K562 (cell line): ENCODE measurements around the gene POLR2H. TPM values are rescaled to one million over a fixed set of nuclear protein-coding genes. Genes with fewer than 3 reads are reported as not detected.

ENCODE experiments used
- ARID1B ChIP-seq: fragments of 450-650 bp; IDR thresholded peaks from 2 replicates; pipeline ENCODE4 v1.6.1; 2016; ENCODE audit warnings: antibody characterized with exemption, mild to moderate bottlenecking, inconsistent platforms
- CHAMP1 ChIP-seq: fragments of 450-650 bp; IDR thresholded peaks from 2 replicates; pipeline ENCODE4 v1.6.1; 2016; ENCODE audit warnings: mild to moderate bottlenecking
- EWSR1 ChIP-seq: fragments of 450-650 bp; IDR thresholded peaks from 2 replicates; pipeline ENCODE4 v1.6.1; 2018; ENCODE audit warnings: borderline replicate concordance, mild to moderate bottlenecking, low read depth, moderate library complexity; ENCODE audit not compliant: partially characterized antibody
- KLF13 ChIP-seq: fragments of 450-650 bp; IDR thresholded peaks from 2 replicates; pipeline ENCODE4 v1.6.1; 2016; ENCODE audit warnings: missing genetic modification characterization, low read depth, mild to moderate bottlenecking, missing compliant biosample characterization, moderate library complexity, borderline replicate concordance
- NELFE ChIP-seq: IDR thresholded peaks from 2 replicates; pipeline ENCODE4 v1.6.1; 2011; ENCODE audit warnings: mild to moderate bottlenecking; ENCODE audit not compliant: insufficient read depth, insufficient read length
- PML ChIP-seq: IDR thresholded peaks from 2 replicates; pipeline ENCODE4 v1.6.1; 2012; ENCODE audit warnings: low read length, inconsistent platforms
- TAF9B ChIP-seq: fragments of 450-650 bp; IDR thresholded peaks from 2 replicates; pipeline ENCODE4 v1.6.1; 2018; ENCODE audit warnings: mild to moderate bottlenecking; ENCODE audit not compliant: partially characterized antibody
- TEAD2 ChIP-seq: fragments of 450-650 bp; IDR thresholded peaks from 2 replicates; pipeline ENCODE4 v1.6.1; 2016; ENCODE audit warnings: missing genetic modification characterization, control low read depth, missing compliant biosample characterization
- TFAP4 ChIP-seq: sonication (generic); formaldehyde crosslinking; IDR thresholded peaks from 2 replicates; pipeline ENCODE4 v1.8.0; 2022; ENCODE audit warnings: missing genetic modification reagents, mild to moderate bottlenecking, moderate library complexity, borderline replicate concordance
- THRAP3 ChIP-seq: fragments of 450-650 bp; IDR thresholded peaks from 2 replicates; pipeline ENCODE4 v1.6.1; 2016; ENCODE audit warnings: mild to moderate bottlenecking, inconsistent platforms, borderline replicate concordance
- ZBTB1 ChIP-seq: sonication (generic); formaldehyde crosslinking; IDR thresholded peaks from 2 replicates; pipeline ENCODE4 v1.8.1; 2023; ENCODE audit warnings: missing genetic modification reagents, low read depth, mild to moderate bottlenecking, borderline replicate concordance
- ZFX ChIP-seq: sonication (generic); formaldehyde crosslinking; IDR thresholded peaks from 2 replicates; pipeline ENCODE4 v1.8.0; 2022; ENCODE audit warnings: mild to moderate bottlenecking, missing genetic modification reagents, moderate library complexity
- ZNF23 ChIP-seq: fragments of 250-450 bp; sonication (Bioruptor Pico); IDR thresholded peaks from 2 replicates; pipeline ENCODE4 v1.4.0; 2020; ENCODE audit warnings: mild to moderate bottlenecking
- polyA plus RNA-seq, 8 experiments: library from polyadenylated mRNA; depleted of rRNA in 4 of 8; stranded (reverse) in 5 of 8; unstranded in 3 of 8; fragments of >200 nt; fragmentation: Nextera tagmentation in 2 of 8; fragmentation: Illumina TruSeq in 1 of 8; extraction: Ambion mirVana in 2 of 8; extraction: Trizol in 1 of 8; gene quantifications; 2 replicates each; pipeline versions ENCODE4 v1.2.1 to v1.2.3, GENCODE V29; 2011 to 2014; ENCODE audit warnings: inconsistent platforms in 1 of 8, missing spikeins in 1 of 8
- total RNA-seq, 7 experiments: library from RNA; depleted of rRNA in 6 of 7; stranded (reverse); fragments of >200 nt in 6 of 7; fragmentation: Illumina TruSeq in 2 of 7; extraction: Trizol in 2 of 7; gene quantifications; 2 replicates each; pipeline versions ENCODE4 v1.2.1 to v1.2.3, GENCODE V29; 2011 to 2021; ENCODE audit warnings: low replicate concordance in 1 of 7
- TF ChIP-seq, protein P1 (sequence below): sonication (generic); formaldehyde crosslinking; IDR thresholded peaks from 2 replicates; pipeline ENCODE4 v1.8.0; 2022; ENCODE audit warnings: mild to moderate bottlenecking, missing genetic modification reagents
- TF ChIP-seq, protein P2 (sequence below), 2 experiments: fragments of 450-650 bp; IDR thresholded peaks; 2 replicates each; pipeline ENCODE4 v1.6.1; 2016; ENCODE audit warnings: mild to moderate bottlenecking in 2 of 2, borderline replicate concordance in 1 of 2, low read depth in 1 of 2, moderate library complexity in 1 of 2

The POLR2H gene
- total and polyA plus RNA-seq, 9 of the 15 experiments (the other 6 are each of a cell fraction or from before 2014, with no cell fraction given), result 128 to 512 (median 220) TPM

- no peak for TF ChIP-seq CHAMP1
- TF ChIP-seq THRAP3, result no peak
- TF ChIP-seq, protein P1, sequence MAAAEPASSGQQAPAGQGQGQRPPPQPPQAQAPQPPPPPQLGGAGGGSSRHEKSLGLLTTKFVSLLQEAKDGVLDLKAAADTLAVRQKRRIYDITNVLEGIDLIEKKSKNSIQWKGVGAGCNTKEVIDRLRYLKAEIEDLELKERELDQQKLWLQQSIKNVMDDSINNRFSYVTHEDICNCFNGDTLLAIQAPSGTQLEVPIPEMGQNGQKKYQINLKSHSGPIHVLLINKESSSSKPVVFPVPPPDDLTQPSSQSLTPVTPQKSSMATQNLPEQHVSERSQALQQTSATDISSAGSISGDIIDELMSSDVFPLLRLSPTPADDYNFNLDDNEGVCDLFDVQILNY, result no peak
- TF ChIP-seq, protein P2, sequence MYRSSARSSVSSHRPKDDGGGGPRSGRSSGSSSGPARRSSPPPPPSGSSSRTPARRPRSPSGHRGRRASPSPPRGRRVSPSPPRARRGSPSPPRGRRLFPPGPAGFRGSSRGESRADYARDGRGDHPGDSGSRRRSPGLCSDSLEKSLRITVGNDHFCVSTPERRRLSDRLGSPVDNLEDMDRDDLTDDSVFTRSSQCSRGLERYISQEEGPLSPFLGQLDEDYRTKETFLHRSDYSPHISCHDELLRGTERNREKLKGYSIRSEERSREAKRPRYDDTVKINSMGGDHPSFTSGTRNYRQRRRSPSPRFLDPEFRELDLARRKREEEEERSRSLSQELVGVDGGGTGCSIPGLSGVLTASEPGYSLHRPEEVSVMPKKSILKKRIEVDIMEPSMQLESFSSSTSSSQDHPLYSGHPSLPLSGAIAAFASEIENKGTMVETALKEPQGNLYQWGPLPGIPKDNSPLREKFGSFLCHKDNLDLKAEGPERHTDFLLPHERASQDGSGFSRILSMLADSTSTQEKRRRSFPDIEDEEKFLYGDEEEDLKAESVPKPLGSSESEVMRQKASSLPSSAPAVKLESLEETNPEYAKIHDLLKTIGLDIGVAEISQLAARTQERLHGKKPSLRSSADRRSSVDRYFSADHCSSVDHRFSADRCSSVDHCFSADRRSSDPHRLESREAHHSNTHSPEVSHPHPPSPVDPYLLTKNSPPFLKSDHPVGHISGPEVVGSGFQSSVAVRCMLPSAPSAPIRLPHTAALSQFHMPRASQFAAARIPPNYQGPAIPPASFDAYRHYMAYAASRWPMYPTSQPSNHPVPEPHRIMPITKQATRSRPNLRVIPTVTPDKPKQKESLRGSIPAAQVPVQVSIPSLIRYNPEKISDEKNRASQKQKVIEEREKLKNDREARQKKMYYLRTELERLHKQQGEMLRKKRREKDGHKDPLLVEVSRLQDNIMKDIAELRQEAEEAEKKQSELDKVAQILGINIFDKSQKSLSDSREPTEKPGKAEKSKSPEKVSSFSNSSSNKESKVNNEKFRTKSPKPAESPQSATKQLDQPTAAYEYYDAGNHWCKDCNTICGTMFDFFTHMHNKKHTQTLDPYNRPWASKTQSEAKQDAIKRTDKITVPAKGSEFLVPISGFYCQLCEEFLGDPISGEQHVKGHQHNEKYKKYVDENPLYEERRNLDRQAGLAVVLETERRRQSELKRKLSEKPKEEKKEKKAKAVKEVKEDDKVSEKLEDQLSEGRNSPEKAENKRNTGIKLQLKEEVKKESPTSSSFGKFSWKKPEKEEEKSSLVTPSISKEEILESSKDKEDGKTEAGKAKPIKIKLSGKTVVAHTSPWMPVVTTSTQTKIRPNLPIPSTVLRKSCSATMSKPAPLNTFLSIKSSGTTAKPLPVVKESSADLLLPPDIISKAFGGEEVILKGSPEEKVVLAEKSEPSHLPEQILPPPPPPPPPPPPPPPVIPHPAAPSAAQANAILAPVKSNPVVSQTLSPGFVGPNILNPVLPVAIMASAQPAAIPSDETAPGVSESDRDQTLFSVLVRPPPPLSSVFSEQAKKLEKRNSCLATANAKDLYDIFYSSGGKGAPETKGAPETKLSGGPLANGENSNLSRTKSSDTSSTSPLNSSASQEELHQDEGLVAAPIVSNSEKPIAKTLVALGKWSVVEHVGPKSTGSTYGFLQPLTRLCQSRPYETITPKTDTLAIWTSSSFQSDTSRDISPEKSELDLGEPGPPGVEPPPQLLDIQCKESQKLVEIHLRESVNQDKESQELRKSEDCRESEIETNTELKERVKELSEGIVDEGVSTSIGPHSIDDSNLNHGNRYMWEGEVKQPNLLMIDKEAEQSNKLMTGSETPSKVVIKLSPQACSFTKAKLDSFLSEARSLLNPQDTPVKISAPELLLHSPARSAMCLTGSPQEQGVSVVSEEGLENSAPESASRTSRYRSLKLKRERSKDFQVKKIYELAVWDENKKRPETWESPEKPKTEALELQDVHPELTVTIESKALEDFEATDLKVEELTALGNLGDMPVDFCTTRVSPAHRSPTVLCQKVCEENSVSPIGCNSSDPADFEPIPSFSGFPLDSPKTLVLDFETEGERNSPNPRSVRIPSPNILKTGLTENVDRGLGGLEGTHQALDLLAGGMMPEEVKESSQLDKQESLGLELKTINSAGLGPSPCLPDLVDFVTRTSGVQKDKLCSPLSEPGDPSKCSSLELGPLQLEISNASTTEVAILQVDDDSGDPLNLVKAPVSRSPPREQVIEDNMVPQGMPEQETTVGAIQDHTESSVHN (IDR thresholded peaks at IDR 0.05; ENCODE audit: borderline replicate concordance in 1 of 2, low read depth in 1 of 2), result no peak
- no peak for TF ChIP-seq ZNF23
- peak; percentile 69; the same call in 1 of the 2 replicates for TF ChIP-seq ARID1B
- no peak for TF ChIP-seq EWSR1
- TF ChIP-seq NELFE, result no peak
- TF ChIP-seq KLF13 (tag), result no peak
- TF ChIP-seq ZFX (CRISPR knock-in tag), result no peak
- TF ChIP-seq TFAP4, result no peak
- TF ChIP-seq TEAD2 (tag), result no peak
- no peak for TF ChIP-seq TAF9B
- TF ChIP-seq PML, result no peak; the same call in 1 of the 2 replicates
- TF ChIP-seq ZBTB1 (CRISPR knock-in tag), result no peak
Measured at GRCh38 chr3:184333190-184333589, 28.3 kb upstream of the POLR2H start (continued).
